Upper lobe of left lung (tissue), 6 donors: ENCODE data around the gene AANAT. TPM values are rescaled to one million over a fixed set of nuclear protein-coding genes. Genes with fewer than 3 reads are reported as not detected.

Source experiments
- ATAC-seq, 2 donors: fragments of 200-7000 bp; cut with Tn5 transposase; one replicate each; pipeline ENCODE4 v1.9.1; 2022; ENCODE audit warnings: mild to moderate bottlenecking in 2 of 2, moderate library complexity in 2 of 2; ENCODE audit not compliant: low FRiP score in 2 of 2
- DNase-seq, 2 donors: peaks; one replicate each; pipeline ENCODE4 v3.0.0-alpha.2; 2019 to 2020
- H3K27ac ChIP-seq, 4 donors: fragments of 200-600 bp; sonication (generic); one replicate each; pipeline ENCODE4 v1.5.1; 2016 to 2019
- H3K27me3 ChIP-seq, 4 donors: fragments of 200-600 bp; sonication (generic); one replicate each; pipeline ENCODE4 v1.5.1; 2017 to 2019
- H3K36me3 ChIP-seq, 4 donors: fragments of 200-600 bp; sonication (generic); one replicate each; pipeline ENCODE4 v1.5.1; 2016 to 2019
- H3K4me1 ChIP-seq, 4 donors: fragments of 200-600 bp; sonication (generic); one replicate each; pipeline ENCODE4 v1.5.1; 2018 to 2019
- H3K4me3 ChIP-seq, 4 donors: fragments of 200-600 bp; sonication (generic); one replicate each; pipeline ENCODE4 v1.5.1; 2017 to 2019; ENCODE audit warnings: mild to moderate bottlenecking in 2 of 4, moderate library complexity in 1 of 4
- H3K9me3 ChIP-seq, 4 donors: fragments of 200-600 bp; sonication (generic); one replicate each; pipeline ENCODE4 v1.5.1; 2018 to 2019
- EP300 ChIP-seq, 4 donors: sonication (generic); formaldehyde crosslinking; IDR thresholded peaks; one replicate each; pipeline ENCODE4 v1.5.1; 2017; ENCODE audit warnings: antibody characterized with exemption in 4 of 4, control low read depth in 2 of 4
- POLR2A ChIP-seq, 4 donors: fragments of 450-650 bp; IDR thresholded peaks; one replicate each; pipeline ENCODE4 v1.5.1; 2016 to 2017; ENCODE audit warnings: antibody characterized with exemption in 4 of 4, mild to moderate bottlenecking in 2 of 4
- POLR2AphosphoS5 ChIP-seq, 2 donors: sonication (generic); formaldehyde crosslinking; IDR thresholded peaks; one replicate each; pipeline ENCODE4 v1.5.1; 2017; ENCODE audit warnings: antibody characterized with exemption in 2 of 2
- WGBS, 2 donors: methylation state at CpG; one replicate each; pipeline ENCODE4 v1.1.5; 2017 to 2018; 5-methylcytosine and 5-hydroxymethylcytosine counted together
- total RNA-seq, 6 donors: library from RNA; depleted of rRNA in 4 of 6; stranded (reverse); fragments of >200 nt in 4 of 6; gene quantifications; one replicate each; pipeline versions ENCODE4 v1.1.0 to v1.2.1, GENCODE V29; 2016 to 2021
- TF ChIP-seq, protein P1 (sequence below), 6 experiments: fragments of 450-650 bp in 4 of 6; fragments of 200-600 bp in 2 of 6; sonication (generic) in 2 of 6; IDR thresholded peaks; one replicate each; pipeline ENCODE4 v1.5.1; 2016 to 2019; ENCODE audit warnings: antibody characterized with exemption in 6 of 6
- donor health status: DM: no; HTN: no; CAD: no; lungs with moderate emphysema.
- donor health status: DM: no; HTN: yes; CAD: no; lungs with severe emphysema.

Gene AANAT
- total RNA-seq = not detected

GRCh38 chr17:76467366-76467765 is at the start of gene AANAT:
Gene AANAT (plus strand): TSS chr17:76467603. CDS start chr17:76468747, 1,144 bp downstream.
- Histone ChIP-seq H3K27ac (no peak within 1 kb of the TSS), H3K9me3 (no peaks in the 10 kb centered on the region), H3K4me1 (peaks cover 3 to 5% (median 4%) of the 10 kb centered on the region in 4 donors), H3K36me3 (peaks cover 4 to 20% (median 15%) of the 10 kb centered on the region in 4 donors), H3K4me3 (no peak within 1 kb of the TSS), H3K27me3 (no peaks in the 10 kb centered on the region)
- no peak for TF ChIP-seq POLR2A (IDR thresholded peaks at IDR 0.05)
- TF ChIP-seq, protein P1, sequence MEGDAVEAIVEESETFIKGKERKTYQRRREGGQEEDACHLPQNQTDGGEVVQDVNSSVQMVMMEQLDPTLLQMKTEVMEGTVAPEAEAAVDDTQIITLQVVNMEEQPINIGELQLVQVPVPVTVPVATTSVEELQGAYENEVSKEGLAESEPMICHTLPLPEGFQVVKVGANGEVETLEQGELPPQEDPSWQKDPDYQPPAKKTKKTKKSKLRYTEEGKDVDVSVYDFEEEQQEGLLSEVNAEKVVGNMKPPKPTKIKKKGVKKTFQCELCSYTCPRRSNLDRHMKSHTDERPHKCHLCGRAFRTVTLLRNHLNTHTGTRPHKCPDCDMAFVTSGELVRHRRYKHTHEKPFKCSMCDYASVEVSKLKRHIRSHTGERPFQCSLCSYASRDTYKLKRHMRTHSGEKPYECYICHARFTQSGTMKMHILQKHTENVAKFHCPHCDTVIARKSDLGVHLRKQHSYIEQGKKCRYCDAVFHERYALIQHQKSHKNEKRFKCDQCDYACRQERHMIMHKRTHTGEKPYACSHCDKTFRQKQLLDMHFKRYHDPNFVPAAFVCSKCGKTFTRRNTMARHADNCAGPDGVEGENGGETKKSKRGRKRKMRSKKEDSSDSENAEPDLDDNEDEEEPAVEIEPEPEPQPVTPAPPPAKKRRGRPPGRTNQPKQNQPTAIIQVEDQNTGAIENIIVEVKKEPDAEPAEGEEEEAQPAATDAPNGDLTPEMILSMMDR (IDR thresholded peaks at IDR 0.05) = no peak
- no peak for TF ChIP-seq EP300 (IDR thresholded peaks at IDR 0.05)
- TF ChIP-seq POLR2AphosphoS5 (IDR thresholded peaks at IDR 0.05) = no peak
- DNase-seq (peak in 1 of 2 donors; percentile 56), ATAC-seq (no peak)
- 81 to 82% methylated on average over 6 to 11 of the region's 11 CpGs for WGBS, 2 donors

GRCh38 chr17:76419576-76420260 is 47.7 kb upstream of the AANAT start:
- H3K4me3 ChIP-seq = no peak overlapping the region
- no peaks in the 10 kb centered on the region for H3K36me3 ChIP-seq
- no peak overlapping the region for H3K27ac ChIP-seq
- 76 to 81% methylated on average over 5 to 17 of the region's 17 CpGs for WGBS, 2 donors
- H3K9me3 ChIP-seq = no peaks in the 10 kb centered on the region
- TF ChIP-seq POLR2AphosphoS5 (IDR thresholded peaks at IDR 0.05) (no peak), EP300 (IDR thresholded peaks at IDR 0.05) (no peak)
- TF ChIP-seq, protein P1 (IDR thresholded peaks at IDR 0.05) = no peak
- ATAC-seq (no peak), DNase-seq (no peak)
- H3K4me1 ChIP-seq = peaks cover 8 to 13% (median 10%) of the 10 kb centered on the region in 4 donors
- H3K27me3 ChIP-seq = no peaks in the 10 kb centered on the region

DNA sequence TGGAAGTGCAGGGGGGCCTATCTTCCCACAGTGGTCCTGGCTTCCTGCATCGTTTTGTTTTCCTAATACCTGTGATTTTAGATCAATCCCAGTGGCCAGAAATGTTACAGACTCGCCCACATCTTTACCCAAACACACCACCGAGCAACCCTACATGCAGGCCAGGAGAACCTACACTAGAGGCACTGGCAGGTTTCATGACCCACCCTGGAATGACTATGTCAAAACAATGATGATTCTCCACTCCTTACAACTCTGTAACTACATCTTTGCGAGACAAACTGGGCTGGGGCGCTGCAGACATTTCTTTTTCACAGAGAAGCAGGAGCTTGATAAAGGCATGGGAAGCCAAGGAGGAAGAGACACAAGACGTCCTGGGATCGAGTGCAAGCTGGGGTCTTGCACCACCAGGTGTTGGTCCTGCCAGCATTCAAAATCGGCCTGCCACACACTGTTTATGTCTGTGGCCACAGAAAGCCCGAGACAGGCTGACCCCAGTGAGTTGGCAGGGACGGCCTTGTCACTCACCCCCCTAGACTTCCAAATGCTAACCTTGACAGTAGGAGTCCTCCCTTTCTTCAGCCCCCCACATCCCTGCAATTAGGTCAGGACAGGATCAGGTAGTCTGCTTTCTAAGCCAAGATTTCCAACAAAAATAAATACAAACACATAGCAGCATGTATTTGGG is 46.9 kb upstream of the AANAT start:
- H3K36me3 ChIP-seq = no peaks in the 10 kb centered on the region
- DNase-seq = no peak

GRCh38 chr17:76421044-76421407 is 46.4 kb upstream of the AANAT start:
- no peak for DNase-seq

More for the DNA sequence above, 46.9 kb upstream of the AANAT start:
- WGBS, 2 donors = 70 to 74% methylated on average over 10 of the region's 10 CpGs
- no peak for TF ChIP-seq POLR2AphosphoS5 (IDR thresholded peaks at IDR 0.05)
- no peak for TF ChIP-seq EP300 (IDR thresholded peaks at IDR 0.05)
- TF ChIP-seq, protein P1 (IDR thresholded peaks at IDR 0.05) = no peak
- no peak for TF ChIP-seq POLR2A (IDR thresholded peaks at IDR 0.05)
- Histone ChIP-seq H3K27ac (no peak overlapping the region), H3K9me3 (no peaks in the 10 kb centered on the region), H3K27me3 (no peaks in the 10 kb centered on the region), H3K4me3 (no peak overlapping the region), H3K4me1 (peaks cover 5 to 9% (median 7%) of the 10 kb centered on the region in 4 donors)
- ATAC-seq = no peak

More at GRCh38 chr17:76421044-76421407, 46.4 kb upstream of the AANAT start:
- Histone ChIP-seq H3K27me3 (no peaks in the 10 kb centered on the region), H3K9me3 (no peaks in the 10 kb centered on the region), H3K4me3 (no peak overlapping the region), H3K36me3 (no peaks in the 10 kb centered on the region), H3K4me1 (peaks cover 5 to 9% (median 7%) of the 10 kb centered on the region in 4 donors), H3K27ac (no peak overlapping the region)
- ATAC-seq = no peak
- TF ChIP-seq, protein P1 (IDR thresholded peaks at IDR 0.05) = no peak
- TF ChIP-seq POLR2A (IDR thresholded peaks at IDR 0.05) (no peak), EP300 (IDR thresholded peaks at IDR 0.05) (no peak), POLR2AphosphoS5 (IDR thresholded peaks at IDR 0.05) (no peak)
- WGBS, 2 donors = 58 to 62% methylated on average over 7 of the region's 7 CpGs
